IMR-90 (cell line): ENCODE measurements around the gene NPNT. TPM values are rescaled to one million over a fixed set of nuclear protein-coding genes. Genes with fewer than 3 reads are reported as not detected.

Experiments used
- ATAC-seq: fragments of 200-7000 bp; cut with Tn5 transposase; 2 replicates; pipeline ENCODE4 v1.9.1; 2020; ENCODE audit warnings: low read depth, mild to moderate bottlenecking, moderate library complexity
- BruUV-seq: library from RNA; stranded (reverse); fragments of 400-500 nt; replicated peaks from 2 replicates; lab custom pipeline; 2021; lab: Mats Ljungman, UMichigan
- CTCF ChIA-PET: fragments of 300-600 bp; formaldehyde crosslinking; extraction: SDS; loops from one replicate; lab custom pipeline; 2021; ENCODE audit warnings: antibody characterized with exemption; lab: Yijun Ruan, JAX
- POLR2A ChIA-PET: fragments of 300-600 bp; sonication (Branson Sonifier 250); formaldehyde crosslinking; loops from one replicate; lab custom pipeline; 2022; ENCODE audit warnings: antibody characterized with exemption; ENCODE audit not compliant: unreplicated experiment; lab: Charles Lee
- DNase-seq: peaks from one replicate; pipeline ENCODE4 v3.0.0; 2013
- H2AFZ ChIP-seq: replicated peaks from 2 replicates; pipeline ENCODE3; 2013; ENCODE audit warnings: low read length, mild to moderate bottlenecking; ENCODE audit not compliant: poor library complexity
- H2AK5ac ChIP-seq: 2 replicates; pipeline ENCODE4 v1.6.1; 2013; ENCODE audit warnings: low read depth, low read length, inconsistent platforms
- H2AK9ac ChIP-seq: replicated peaks from 2 replicates; pipeline ENCODE3; 2013; ENCODE audit warnings: mild to moderate bottlenecking, low read depth, low read length, moderate library complexity; ENCODE audit not compliant: poor library complexity
- H2BK120ac ChIP-seq: 2 replicates; pipeline ENCODE4 v1.6.1; 2013; ENCODE audit warnings: low read depth, low read length, inconsistent platforms
- H2BK15ac ChIP-seq: 3 replicates; pipeline ENCODE4 v1.6.1; 2013; ENCODE audit warnings: low read depth, low read length, inconsistent platforms
- H2BK20ac ChIP-seq: 2 replicates; pipeline ENCODE4 v1.6.1; 2013; ENCODE audit warnings: low read depth, mild to moderate bottlenecking, inconsistent platforms, low read length, moderate library complexity
- H2BK5ac ChIP-seq: 2 replicates; pipeline ENCODE4 v1.6.1; 2013; ENCODE audit warnings: mild to moderate bottlenecking, low read depth, low read length, inconsistent platforms; ENCODE audit not compliant: poor library complexity, severe bottlenecking
- H3K14ac ChIP-seq: replicated peaks from 2 replicates; pipeline ENCODE4 v1.6.1; 2013; ENCODE audit warnings: low read depth, low read length, inconsistent platforms
- H3K18ac ChIP-seq: 2 replicates; pipeline ENCODE4 v1.6.1; 2013; ENCODE audit warnings: low read depth, low read length, control low read depth
- H3K23ac ChIP-seq: 2 replicates; pipeline ENCODE4 v1.6.1; 2013; ENCODE audit warnings: low read depth, low read length, inconsistent platforms
- H3K27ac ChIP-seq: 2 replicates; pipeline ENCODE4 v1.5.1; 2013; ENCODE audit warnings: mild to moderate bottlenecking, control low read depth, low read length; ENCODE audit not compliant: insufficient read depth
- H3K27me3 ChIP-seq: 2 replicates; pipeline ENCODE4 v1.6.1; 2013; ENCODE audit warnings: low read length; ENCODE audit not compliant: control insufficient read depth, insufficient read depth
- H3K36me3 ChIP-seq: 2 replicates; pipeline ENCODE4 v1.6.1; 2013; ENCODE audit warnings: low read length, mixed read lengths; ENCODE audit not compliant: control insufficient read depth, insufficient read depth
- H3K4ac ChIP-seq: 2 replicates; pipeline ENCODE4 v1.6.1; 2013; ENCODE audit warnings: low read depth, low read length, inconsistent platforms
- H3K4me1 ChIP-seq: 2 replicates; pipeline ENCODE4 v1.6.1; 2013; ENCODE audit warnings: low read length, mixed read lengths; ENCODE audit not compliant: control insufficient read depth, insufficient read depth
- H3K4me2 ChIP-seq: 2 replicates; pipeline ENCODE4 v1.6.1; 2013; ENCODE audit warnings: low read depth, mild to moderate bottlenecking, control low read depth, low read length, moderate library complexity
- H3K4me3 ChIP-seq: 2 replicates; pipeline ENCODE4 v1.5.1; 2013; ENCODE audit warnings: low read depth, mild to moderate bottlenecking, control low read depth, low read length, moderate library complexity; ENCODE audit not compliant: insufficient read depth
- H3K56ac ChIP-seq: 2 replicates; pipeline ENCODE4 v1.6.1; 2013; ENCODE audit warnings: low read length, inconsistent platforms; ENCODE audit not compliant: insufficient read depth; ENCODE audit errors: extremely low read depth
- H3K79me1 ChIP-seq, 2 experiments: 2 replicates each; pipeline ENCODE4 v1.6.1; 2013; ENCODE audit warnings: low read length in 2 of 2, inconsistent platforms in 1 of 2, low read depth in 1 of 2
- H3K9ac ChIP-seq: 2 replicates; pipeline ENCODE4 v1.6.1; 2013; ENCODE audit warnings: low read depth, low read length, control low read depth
- H3K9me1 ChIP-seq: 2 replicates; pipeline ENCODE4 v1.6.1; 2013; ENCODE audit warnings: low read length, inconsistent platforms; ENCODE audit not compliant: insufficient read depth
- H3K9me3 ChIP-seq: 2 replicates; pipeline ENCODE4 v1.6.1; 2013; ENCODE audit warnings: low read length; ENCODE audit not compliant: control insufficient read depth, insufficient read depth
- H4K20me1 ChIP-seq: 2 replicates; pipeline ENCODE4 v1.6.1; 2013; ENCODE audit warnings: low read length, inconsistent platforms; ENCODE audit not compliant: insufficient read depth
- H4K5ac ChIP-seq: 2 replicates; pipeline ENCODE4 v1.6.1; 2013; ENCODE audit warnings: mild to moderate bottlenecking, low read depth, low read length, control low read depth
- H4K8ac ChIP-seq, 2 experiments: 2 replicates each; pipeline ENCODE4 v1.6.1; 2013; ENCODE audit warnings: low read depth in 2 of 2, low read length in 2 of 2, control low read depth in 1 of 2, inconsistent platforms in 1 of 2
- H4K91ac ChIP-seq: 2 replicates; pipeline ENCODE4 v1.6.1; 2013; ENCODE audit warnings: low read depth, low read length, inconsistent platforms; ENCODE audit not compliant: insufficient read depth
- BHLHE40 ChIP-seq: fragments of 150-350 bp; IDR thresholded peaks from 2 replicates; pipeline ENCODE4 v1.6.1; 2016; ENCODE audit warnings: mild to moderate bottlenecking, low read depth, low read length
- CEBPB ChIP-seq: IDR thresholded peaks from 2 replicates; pipeline ENCODE4 v1.6.1; 2012; ENCODE audit warnings: low read depth, low read length, improper control_type of control experiment
- CHD1 ChIP-seq: IDR thresholded peaks from 2 replicates; pipeline ENCODE4 v1.6.1; 2012; ENCODE audit warnings: low read depth, low read length, improper control_type of control experiment
- FOS ChIP-seq: fragments of 150-350 bp; IDR thresholded peaks from 2 replicates; pipeline ENCODE4 v1.6.1; 2016; ENCODE audit warnings: low read depth, low read length
- MAFK ChIP-seq: IDR thresholded peaks from 2 replicates; pipeline ENCODE4 v1.6.1; 2012; ENCODE audit warnings: low read depth, low read length, improper control_type of control experiment
- MAZ ChIP-seq: IDR thresholded peaks from 2 replicates; pipeline ENCODE4 v1.6.1; 2012; ENCODE audit warnings: low read depth, mild to moderate bottlenecking, low read length, improper control_type of control experiment, moderate library complexity, borderline replicate concordance
- MXI1 ChIP-seq: IDR thresholded peaks from 2 replicates; pipeline ENCODE4 v1.6.1; 2012; ENCODE audit warnings: low read depth, mild to moderate bottlenecking, low read length, moderate library complexity, borderline replicate concordance
- NFE2L2 ChIP-seq: fragments of 150-350 bp; IDR thresholded peaks from 2 replicates; pipeline ENCODE4 v1.6.1; 2016; ENCODE audit warnings: low read depth, mild to moderate bottlenecking, low read length
- POLR2A ChIP-seq: IDR thresholded peaks from 2 replicates; pipeline ENCODE4 v1.6.1; 2012; ENCODE audit warnings: mild to moderate bottlenecking, low read depth, low read length
- RAD21 ChIP-seq: IDR thresholded peaks from 2 replicates; pipeline ENCODE4 v1.6.1; 2012; ENCODE audit warnings: low read length, improper control_type of control experiment
- RCOR1 ChIP-seq: IDR thresholded peaks from 2 replicates; pipeline ENCODE4 v1.6.1; 2012; ENCODE audit warnings: mild to moderate bottlenecking, low read length, improper control_type of control experiment; ENCODE audit not compliant: insufficient replicate concordance
- RFX5 ChIP-seq: IDR thresholded peaks from 2 replicates; pipeline ENCODE4 v1.8.0; 2012; ENCODE audit warnings: low read depth, mild to moderate bottlenecking, low read length, moderate library complexity
- SMC3 ChIP-seq: fragments of 150-350 bp; IDR thresholded peaks from 2 replicates; pipeline ENCODE4 v1.6.1; 2016; ENCODE audit warnings: low read depth, mild to moderate bottlenecking, antibody characterized with exemption, low read length, moderate library complexity
- WGBS, 2 experiments: methylation state at CpG; one replicate each; pipeline versions ENCODE4 v1.1.5 to v1.1.7; 2013; ENCODE audit warnings: missing lambda C conversion rate in 2 of 2; ENCODE audit not compliant: insufficient read length in 1 of 2; ENCODE audit errors: extremely low coverage in 2 of 2; 5-methylcytosine and 5-hydroxymethylcytosine counted together
- dilution Hi-C: fragments of 300-500 bp; cut with HindIII; formaldehyde crosslinking; loops from one replicate; pipeline ENCODE4 v1.14.3; 2018; ENCODE audit warnings: low sequenced_read_pairs; ENCODE audit not compliant: unreplicated experiment
- in situ Hi-C: fragments of 300-500 bp; cut with MboI; formaldehyde crosslinking; loops from 3 replicates; pipeline ENCODE4 v1.14.3; 2019; ENCODE audit warnings: low sequenced_read_pairs, inconsistent platforms, mixed read lengths
- intact Hi-C: fragments of 100-400 bp; cut with micrococcal nuclease; formaldehyde crosslinking; loops from 2 replicates; pipeline ENCODE4 v1.10.0; 2022
- polyA plus RNA-seq, 3 experiments: library from polyadenylated mRNA; depleted of rRNA; stranded (reverse); fragments of >200 nt; gene quantifications; 2 replicates each; pipeline ENCODE4 v1.2.3, GENCODE V29; 2012; ENCODE audit warnings: low replicate concordance in 1 of 3
- total RNA-seq: library from RNA; depleted of rRNA; stranded (reverse); fragments of >200 nt; gene quantifications from 2 replicates; pipeline ENCODE4 v1.2.3, GENCODE V29; 2012
- TF ChIP-seq, protein P1 (sequence below): fragments of 150-350 bp; IDR thresholded peaks from 2 replicates; pipeline ENCODE4 v1.6.1; 2017; ENCODE audit warnings: mild to moderate bottlenecking, antibody characterized with exemption, low read length, low read depth
- TF ChIP-seq, protein P2 (sequence below): fragments of 150-350 bp; IDR thresholded peaks from 2 replicates; pipeline ENCODE4 v1.6.1; 2016; ENCODE audit warnings: low read depth, mild to moderate bottlenecking, low read length, moderate library complexity, borderline replicate concordance
- TF ChIP-seq, protein P3 (sequence below): conservative IDR thresholded peaks from 2 replicates; pipeline ENCODE4 v1.5.1; 2012; ENCODE audit warnings: mild to moderate bottlenecking, low read depth, low read length, improper control_type of control experiment

The NPNT gene
- total and polyA plus RNA-seq, 2 of the 4 experiments (the other 2 are of a cell fraction): not detected

- dilution Hi-C loops: no loop called here
- no peak overlapping the region for H3K4ac ChIP-seq
- H3K4me3 ChIP-seq: no peak overlapping the region
- no peak overlapping the region for H2AFZ ChIP-seq
- H2AK9ac ChIP-seq: no peak overlapping the region
- no peaks in the 10 kb centered on the region for H3K4me1 ChIP-seq
- H2AK5ac ChIP-seq: no peak overlapping the region
- ATAC-seq (no peak), DNase-seq (no peak)
- intact Hi-C loops: no loop called here
- H3K27ac ChIP-seq: no peak overlapping the region
- no peak overlapping the region for H3K14ac ChIP-seq
- H3K9ac ChIP-seq: no peak overlapping the region
- H2BK15ac ChIP-seq: no peak overlapping the region
- H3K9me1 ChIP-seq: no peaks in the 10 kb centered on the region
- no peak overlapping the region for H3K18ac ChIP-seq
- no peaks in the 10 kb centered on the region for H3K36me3 ChIP-seq
- no peak overlapping the region for H4K5ac ChIP-seq
- no peak overlapping the region for H4K8ac ChIP-seq
- H3K23ac ChIP-seq: no peak overlapping the region
- H4K20me1 ChIP-seq: no peaks in the 10 kb centered on the region
- no peak overlapping the region for H2BK120ac ChIP-seq
- 0 out of 2 replicates have a peak, but pooled peaks cover 4% of the 10 kb centered on the region for H3K27me3 ChIP-seq
- no peak overlapping the region for H2BK5ac ChIP-seq
- TF ChIP-seq, protein P1, sequence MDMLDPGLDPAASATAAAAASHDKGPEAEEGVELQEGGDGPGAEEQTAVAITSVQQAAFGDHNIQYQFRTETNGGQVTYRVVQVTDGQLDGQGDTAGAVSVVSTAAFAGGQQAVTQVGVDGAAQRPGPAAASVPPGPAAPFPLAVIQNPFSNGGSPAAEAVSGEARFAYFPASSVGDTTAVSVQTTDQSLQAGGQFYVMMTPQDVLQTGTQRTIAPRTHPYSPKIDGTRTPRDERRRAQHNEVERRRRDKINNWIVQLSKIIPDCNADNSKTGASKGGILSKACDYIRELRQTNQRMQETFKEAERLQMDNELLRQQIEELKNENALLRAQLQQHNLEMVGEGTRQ: no peak
- TF ChIP-seq RCOR1: no peak
- no peak for TF ChIP-seq FOS
- TF ChIP-seq, protein P2, sequence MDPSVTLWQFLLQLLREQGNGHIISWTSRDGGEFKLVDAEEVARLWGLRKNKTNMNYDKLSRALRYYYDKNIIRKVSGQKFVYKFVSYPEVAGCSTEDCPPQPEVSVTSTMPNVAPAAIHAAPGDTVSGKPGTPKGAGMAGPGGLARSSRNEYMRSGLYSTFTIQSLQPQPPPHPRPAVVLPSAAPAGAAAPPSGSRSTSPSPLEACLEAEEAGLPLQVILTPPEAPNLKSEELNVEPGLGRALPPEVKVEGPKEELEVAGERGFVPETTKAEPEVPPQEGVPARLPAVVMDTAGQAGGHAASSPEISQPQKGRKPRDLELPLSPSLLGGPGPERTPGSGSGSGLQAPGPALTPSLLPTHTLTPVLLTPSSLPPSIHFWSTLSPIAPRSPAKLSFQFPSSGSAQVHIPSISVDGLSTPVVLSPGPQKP: no peak
- no peak for TF ChIP-seq BHLHE40
- no peak for TF ChIP-seq MXI1
- no peak for TF ChIP-seq NFE2L2
- TF ChIP-seq MAZ: no peak
- TF ChIP-seq RAD21: no peak
- TF ChIP-seq, protein P3, sequence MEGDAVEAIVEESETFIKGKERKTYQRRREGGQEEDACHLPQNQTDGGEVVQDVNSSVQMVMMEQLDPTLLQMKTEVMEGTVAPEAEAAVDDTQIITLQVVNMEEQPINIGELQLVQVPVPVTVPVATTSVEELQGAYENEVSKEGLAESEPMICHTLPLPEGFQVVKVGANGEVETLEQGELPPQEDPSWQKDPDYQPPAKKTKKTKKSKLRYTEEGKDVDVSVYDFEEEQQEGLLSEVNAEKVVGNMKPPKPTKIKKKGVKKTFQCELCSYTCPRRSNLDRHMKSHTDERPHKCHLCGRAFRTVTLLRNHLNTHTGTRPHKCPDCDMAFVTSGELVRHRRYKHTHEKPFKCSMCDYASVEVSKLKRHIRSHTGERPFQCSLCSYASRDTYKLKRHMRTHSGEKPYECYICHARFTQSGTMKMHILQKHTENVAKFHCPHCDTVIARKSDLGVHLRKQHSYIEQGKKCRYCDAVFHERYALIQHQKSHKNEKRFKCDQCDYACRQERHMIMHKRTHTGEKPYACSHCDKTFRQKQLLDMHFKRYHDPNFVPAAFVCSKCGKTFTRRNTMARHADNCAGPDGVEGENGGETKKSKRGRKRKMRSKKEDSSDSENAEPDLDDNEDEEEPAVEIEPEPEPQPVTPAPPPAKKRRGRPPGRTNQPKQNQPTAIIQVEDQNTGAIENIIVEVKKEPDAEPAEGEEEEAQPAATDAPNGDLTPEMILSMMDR: no peak
- TF ChIP-seq POLR2A: no peak
- TF ChIP-seq MAFK: no peak
- TF ChIP-seq CHD1: no peak
- TF ChIP-seq RFX5: no peak
- no peak for TF ChIP-seq SMC3
- no peak for TF ChIP-seq CEBPB
- in situ Hi-C loops: no loop called here
- no peak overlapping the region for H3K4me2 ChIP-seq
- no peaks in the 10 kb centered on the region for H3K9me3 ChIP-seq
- H3K56ac ChIP-seq: no peak overlapping the region
- ChIA-PET CTCF (no interaction called here), POLR2A (no interaction called here)
- no peak overlapping the region for H4K91ac ChIP-seq
- H2BK20ac ChIP-seq: no peak overlapping the region
- H3K79me1 ChIP-seq: no peaks in the 10 kb centered on the region
- WGBS, 2 experiments: no CpG with 5 or more reads among the region's 5 CpGs
- no TSS peak for BruUV-seq
Observed at GRCh38 chr4:105950701-105951100, 55.4 kb downstream of the NPNT start.
